ENCODE results near the gene PLCG2. TPM values are rescaled to one million over a fixed set of nuclear protein-coding genes. Genes with fewer than 3 reads are reported as not detected.

The PLCG2 gene
- total RNA-seq, 1 donor from 2014 or later, result 10.9 TPM

GRCh38 chr16:81816351-81816750 lies 37.3 kb downstream of the PLCG2 start:
- DNase-seq (ENCODE audit: low read depth in 2 of 2), result no peak

- DNase-seq (ENCODE audit: low read depth in 2 of 2), result no peak
Observed at GRCh38 chr16:81816793-81817210, 37.7 kb downstream of the PLCG2 start.

GRCh38 chr16:81817296-81817695 lies 38.2 kb downstream of the PLCG2 start:
- DNase-seq (ENCODE audit: low read depth in 2 of 2), result no peak

- no peak for DNase-seq (ENCODE audit: low read depth in 2 of 2)
Observed at GRCh38 chr16:81817789-81818567, 38.9 kb downstream of the PLCG2 start.

- DNase-seq (ENCODE audit: low read depth in 2 of 2), result peak in 1 of 2 donors; percentile 74
Observed at GRCh38 chr16:81818568-81818896, 39.4 kb downstream of the PLCG2 start.

GRCh38 chr16:81818905-81819304 lies 39.8 kb downstream of the PLCG2 start:
- DNase-seq (ENCODE audit: low read depth in 2 of 2), result no peak

GRCh38 chr16:81821436-81822128 lies 42.5 kb downstream of the PLCG2 start:
- no peak for DNase-seq (ENCODE audit: low read depth in 2 of 2)

- peak; percentile 26 to 33 for DNase-seq (ENCODE audit: low read depth in 2 of 2)
Observed at GRCh38 chr16:81823111-81823510, 44.0 kb downstream of the PLCG2 start.

GRCh38 chr16:81823734-81824133 lies 44.6 kb downstream of the PLCG2 start:
- DNase-seq (ENCODE audit: low read depth in 2 of 2), result no peak

GRCh38 chr16:81826523-81826922 lies 47.4 kb downstream of the PLCG2 start:
- DNase-seq (ENCODE audit: low read depth in 2 of 2), result no peak

GRCh38 chr16:81830845-81831540 lies 51.9 kb downstream of the PLCG2 start:
- peak in 1 of 2 donors; percentile 13 for DNase-seq (ENCODE audit: low read depth in 2 of 2)

- DNase-seq (ENCODE audit: low read depth in 2 of 2), result no peak
Observed at GRCh38 chr16:81831722-81832126, 52.6 kb downstream of the PLCG2 start.

- DNase-seq (ENCODE audit: low read depth in 2 of 2), result no peak
Observed at GRCh38 chr16:81832801-81833547, 53.9 kb downstream of the PLCG2 start.

- no peak for DNase-seq (ENCODE audit: low read depth in 2 of 2)
Observed at GRCh38 chr16:81833751-81834150, 54.7 kb downstream of the PLCG2 start.

GRCh38 chr16:81834868-81835267 lies 55.8 kb downstream of the PLCG2 start:
- no peak for DNase-seq (ENCODE audit: low read depth in 2 of 2)

GRCh38 chr16:81836279-81837054 lies 57.4 kb downstream of the PLCG2 start:
- no peak for DNase-seq (ENCODE audit: low read depth in 2 of 2)

- DNase-seq (ENCODE audit: low read depth in 2 of 2), result no peak
Observed at GRCh38 chr16:81837312-81837751, 58.2 kb downstream of the PLCG2 start.

GRCh38 chr16:81838794-81839193 lies 59.7 kb downstream of the PLCG2 start:
- peak; percentile 36 to 79 for DNase-seq (ENCODE audit: low read depth in 2 of 2)

- DNase-seq (ENCODE audit: low read depth in 2 of 2), result no peak
Observed at GRCh38 chr16:81841722-81842121, 62.6 kb downstream of the PLCG2 start.

- DNase-seq (ENCODE audit: low read depth in 2 of 2), result no peak
Observed at GRCh38 chr16:81842564-81843242, 63.6 kb downstream of the PLCG2 start.
